DMS 273 (cell line): ENCODE data around the gene KNCN.

Experiments used
- DNase-seq: peaks from one replicate; lab custom pipeline; 2025; ENCODE audit not compliant: unreplicated experiment; lab: John Stamatoyannopoulos, UW

The KNCN gene

GRCh38 chr1:46545784-46546183 lies 5.7 kb downstream of the KNCN start:
- DNase-seq: no peak

- DNase-seq: no peak
These were observed 6.7 kb downstream of the KNCN start for GRCh38 chr1:46544561-46545240.

GRCh38 chr1:46543761-46544560 lies 7.5 kb downstream of the KNCN start:
- DNase-seq: no peak

GRCh38 chr1:46543382-46543760 lies 8.1 kb downstream of the KNCN start:
- no peak for DNase-seq

- DNase-seq: no peak
These were observed 11.5 kb downstream of the KNCN start for GRCh38 chr1:46539972-46540371.

GRCh38 chr1:46538147-46538546 lies 13.3 kb downstream of the KNCN start:
- no peak for DNase-seq

GRCh38 chr1:46537651-46538050 lies 13.8 kb downstream of the KNCN start:
- DNase-seq: no peak

- no peak for DNase-seq
These were observed 14.9 kb downstream of the KNCN start for GRCh38 chr1:46536527-46536926.

GRCh38 chr1:46535063-46535462 lies 16.4 kb downstream of the KNCN start:
- peak; percentile 51 for DNase-seq

GRCh38 chr1:46533179-46533864 lies 18.1 kb downstream of the KNCN start:
- DNase-seq: peak; percentile 75

- DNase-seq: peak; percentile 87
These were observed 18.8 kb downstream of the KNCN start for GRCh38 chr1:46532498-46533178.

GRCh38 chr1:46532095-46532494 lies 19.4 kb downstream of the KNCN start:
- no peak for DNase-seq

GRCh38 chr1:46530791-46531409 lies 20.5 kb downstream of the KNCN start:
- DNase-seq: peak; percentile 25

- no peak for DNase-seq
These were observed 21.1 kb downstream of the KNCN start for GRCh38 chr1:46530311-46530710.

- DNase-seq: no peak
These were observed 22.3 kb downstream of the KNCN start for GRCh38 chr1:46529031-46529630.

- peak; percentile 66 for DNase-seq
These were observed 23.0 kb downstream of the KNCN start for GRCh38 chr1:46528297-46528955.

- peak; percentile 90 for DNase-seq
These were observed 23.8 kb downstream of the KNCN start for GRCh38 chr1:46527474-46528296.

- peak; percentile 58 for DNase-seq
These were observed 24.7 kb downstream of the KNCN start for GRCh38 chr1:46526691-46527291.
